ENCODE results near the gene ACSBG1.

Gene ACSBG1

DNA sequence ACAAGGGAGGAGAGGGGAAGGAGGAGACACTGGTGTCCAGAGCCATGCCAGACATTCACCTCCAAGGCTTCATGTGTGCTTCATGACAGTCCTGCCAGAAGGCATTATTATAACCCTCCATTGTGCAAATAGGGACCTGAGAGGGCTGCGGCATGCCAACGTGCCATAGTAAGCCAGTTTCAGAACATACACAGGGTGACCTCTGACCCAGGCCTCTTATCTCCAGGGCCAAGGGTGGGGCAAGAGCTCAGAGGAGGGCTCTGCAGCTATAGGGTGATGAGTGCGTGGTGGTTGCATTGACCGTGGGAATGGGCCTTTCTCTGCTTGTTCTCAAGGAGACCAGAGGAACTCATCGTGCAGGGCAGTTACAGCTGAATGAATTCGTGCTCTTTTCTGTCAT, 9.7 kb upstream of the ACSBG1 start:
- Histone ChIP-seq H2AFZ (ENCODE audit: low read depth, low read length, severe bottlenecking) (no peak overlapping the region), H3F3A (ENCODE audit: insufficient read depth) (no peaks in the 10 kb centered on the region), H3K36me3 (ENCODE audit: low read length) (no peaks in the 10 kb centered on the region), H3K79me2 (ENCODE audit: insufficient read depth, low read length) (no peaks in the 10 kb centered on the region), H4K20me1 (ENCODE audit: low read depth, low read length) (no peaks in the 10 kb centered on the region), H3K9me3 (ENCODE audit: insufficient read depth, low read length) (no peaks in the 10 kb centered on the region), H3K4me3 (ENCODE audit: insufficient read depth, low read length, poor library complexity, severe bottlenecking) (no peak overlapping the region), H3K27ac (ENCODE audit: low read depth, low read length) (no peak overlapping the region), H3K9ac (ENCODE audit: low read length) (no peak overlapping the region), H3K27me3 (ENCODE audit: low read length) (no peaks in the 10 kb centered on the region), H3K4me2 (ENCODE audit: low read depth, low read length, poor library complexity, severe bottlenecking) (no peak overlapping the region), H3K9me2 (replicated peaks; ENCODE audit: insufficient read depth, low read length) (no peaks in the 10 kb centered on the region)
- no peak for TF ChIP-seq EZH2phosphoT487 (conservative IDR thresholded peaks at IDR 0.05; ENCODE audit: low read length)
- TF ChIP-seq, protein P1, sequence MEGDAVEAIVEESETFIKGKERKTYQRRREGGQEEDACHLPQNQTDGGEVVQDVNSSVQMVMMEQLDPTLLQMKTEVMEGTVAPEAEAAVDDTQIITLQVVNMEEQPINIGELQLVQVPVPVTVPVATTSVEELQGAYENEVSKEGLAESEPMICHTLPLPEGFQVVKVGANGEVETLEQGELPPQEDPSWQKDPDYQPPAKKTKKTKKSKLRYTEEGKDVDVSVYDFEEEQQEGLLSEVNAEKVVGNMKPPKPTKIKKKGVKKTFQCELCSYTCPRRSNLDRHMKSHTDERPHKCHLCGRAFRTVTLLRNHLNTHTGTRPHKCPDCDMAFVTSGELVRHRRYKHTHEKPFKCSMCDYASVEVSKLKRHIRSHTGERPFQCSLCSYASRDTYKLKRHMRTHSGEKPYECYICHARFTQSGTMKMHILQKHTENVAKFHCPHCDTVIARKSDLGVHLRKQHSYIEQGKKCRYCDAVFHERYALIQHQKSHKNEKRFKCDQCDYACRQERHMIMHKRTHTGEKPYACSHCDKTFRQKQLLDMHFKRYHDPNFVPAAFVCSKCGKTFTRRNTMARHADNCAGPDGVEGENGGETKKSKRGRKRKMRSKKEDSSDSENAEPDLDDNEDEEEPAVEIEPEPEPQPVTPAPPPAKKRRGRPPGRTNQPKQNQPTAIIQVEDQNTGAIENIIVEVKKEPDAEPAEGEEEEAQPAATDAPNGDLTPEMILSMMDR (IDR thresholded peaks at IDR 0.05; ENCODE audit: insufficient read depth, low read length, poor library complexity, severe bottlenecking) = no peak

GRCh38 chr15:78243491-78243941, 9.2 kb upstream of the ACSBG1 start:
- H3K9me3 ChIP-seq (ENCODE audit: insufficient read depth, low read length) = no peaks in the 10 kb centered on the region
- H3K4me3 ChIP-seq (ENCODE audit: insufficient read depth, low read length, poor library complexity, severe bottlenecking) = no peak overlapping the region
- no peaks in the 10 kb centered on the region for H3K79me2 ChIP-seq (ENCODE audit: insufficient read depth, low read length)
- TF ChIP-seq, protein P1 (IDR thresholded peaks at IDR 0.05; ENCODE audit: insufficient read depth, low read length, poor library complexity, severe bottlenecking) = no peak
- no peak for TF ChIP-seq EZH2phosphoT487 (conservative IDR thresholded peaks at IDR 0.05; ENCODE audit: low read length)
- H3K9ac ChIP-seq (ENCODE audit: low read length) = no peak overlapping the region
- no peaks in the 10 kb centered on the region for H3F3A ChIP-seq (ENCODE audit: insufficient read depth)
- H3K27ac ChIP-seq (ENCODE audit: low read depth, low read length) = no peak overlapping the region
- H4K20me1 ChIP-seq (ENCODE audit: low read depth, low read length) = no peaks in the 10 kb centered on the region
- H3K9me2 ChIP-seq (replicated peaks; ENCODE audit: insufficient read depth, low read length) = no peaks in the 10 kb centered on the region
- no peak overlapping the region for H2AFZ ChIP-seq (ENCODE audit: low read depth, low read length, severe bottlenecking)
- H3K4me2 ChIP-seq (ENCODE audit: low read depth, low read length, poor library complexity, severe bottlenecking) = no peak overlapping the region
- H3K36me3 ChIP-seq (ENCODE audit: low read length) = no peaks in the 10 kb centered on the region
- H3K27me3 ChIP-seq (ENCODE audit: low read length) = no peaks in the 10 kb centered on the region

DNA sequence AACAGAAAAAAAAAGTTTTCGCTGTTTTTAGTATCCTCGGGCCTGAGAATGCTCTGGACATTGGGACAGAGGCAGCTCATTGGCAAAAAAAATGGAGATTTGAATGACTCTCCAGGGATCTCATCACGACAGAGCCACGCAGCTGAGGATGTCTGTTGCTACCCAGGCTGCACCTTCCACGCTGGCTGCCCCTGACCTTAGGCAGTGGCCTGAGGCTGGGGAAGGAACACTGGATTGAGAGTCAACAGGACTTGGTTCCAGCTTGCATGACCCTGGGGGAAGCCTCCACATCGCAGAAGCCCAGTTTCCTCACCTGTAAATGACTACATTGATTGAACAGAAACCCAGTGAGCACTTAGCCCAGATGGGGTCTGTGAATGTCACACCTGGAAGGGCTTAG, 8.7 kb upstream of the ACSBG1 start:
- Histone ChIP-seq H3K27ac (ENCODE audit: low read depth, low read length) (no peak overlapping the region), H4K20me1 (ENCODE audit: low read depth, low read length) (no peaks in the 10 kb centered on the region), H3K4me2 (ENCODE audit: low read depth, low read length, poor library complexity, severe bottlenecking) (no peak overlapping the region), H3K9me3 (ENCODE audit: insufficient read depth, low read length) (no peaks in the 10 kb centered on the region), H3F3A (ENCODE audit: insufficient read depth) (no peaks in the 10 kb centered on the region), H3K9me2 (replicated peaks; ENCODE audit: insufficient read depth, low read length) (no peaks in the 10 kb centered on the region), H2AFZ (ENCODE audit: low read depth, low read length, severe bottlenecking) (no peak overlapping the region), H3K36me3 (ENCODE audit: low read length) (no peaks in the 10 kb centered on the region), H3K4me3 (ENCODE audit: insufficient read depth, low read length, poor library complexity, severe bottlenecking) (no peak overlapping the region), H3K79me2 (ENCODE audit: insufficient read depth, low read length) (no peaks in the 10 kb centered on the region), H3K27me3 (ENCODE audit: low read length) (no peaks in the 10 kb centered on the region), H3K9ac (ENCODE audit: low read length) (no peak overlapping the region)
- TF ChIP-seq, protein P1 (IDR thresholded peaks at IDR 0.05; ENCODE audit: insufficient read depth, low read length, poor library complexity, severe bottlenecking) = no peak
- TF ChIP-seq EZH2phosphoT487 (conservative IDR thresholded peaks at IDR 0.05; ENCODE audit: low read length) = no peak

Data from SU-DHL-6 (cell line).